ENCODE measurements around the gene QSER1.

The QSER1 gene

GRCh38 chr11:33000181-33000580 lies 107.6 kb downstream of the QSER1 start:
- TF ChIP-seq CTCF (IDR thresholded peaks at IDR 0.05), result no peak

GRCh38 chr11:33001281-33001680 lies 108.7 kb downstream of the QSER1 start:
- no peak for TF ChIP-seq CTCF (IDR thresholded peaks at IDR 0.05)

- no peak for TF ChIP-seq CTCF (IDR thresholded peaks at IDR 0.05)
These were observed 109.3 kb downstream of the QSER1 start for GRCh38 chr11:33001751-33002542.

- TF ChIP-seq CTCF (IDR thresholded peaks at IDR 0.05), result no peak
These were observed 112.6 kb downstream of the QSER1 start for GRCh38 chr11:33005175-33005574.

- no peak for TF ChIP-seq CTCF (IDR thresholded peaks at IDR 0.05)
These were observed 113.4 kb downstream of the QSER1 start for GRCh38 chr11:33006010-33006409.

GRCh38 chr11:33013755-33014154 lies 121.1 kb downstream of the QSER1 start:
- TF ChIP-seq CTCF (IDR thresholded peaks at IDR 0.05), result no peak

- TF ChIP-seq CTCF (IDR thresholded peaks at IDR 0.05), result no peak
These were observed 123.3 kb downstream of the QSER1 start, which contains the start of gene DEPDC7 for GRCh38 chr11:33015621-33016551. Gene DEPDC7 (plus strand): TSS chr11:33015878. CDS start chr11:33015956, 78 bp downstream.
